NCI-H187 treated with DMSO at 0.1 percent for 48 hours (cell line): ENCODE data around the gene SLC6A3.
"Not testable (repeated sequence)": the region's sequence is repeated elsewhere in the genome, so short reads cannot be mapped to it uniquely, and the experiment has no call there.

Experiments used
- DNase-seq: peaks from one replicate; lab custom pipeline; 2025; lab: John Stamatoyannopoulos, UW

Gene SLC6A3

DNA sequence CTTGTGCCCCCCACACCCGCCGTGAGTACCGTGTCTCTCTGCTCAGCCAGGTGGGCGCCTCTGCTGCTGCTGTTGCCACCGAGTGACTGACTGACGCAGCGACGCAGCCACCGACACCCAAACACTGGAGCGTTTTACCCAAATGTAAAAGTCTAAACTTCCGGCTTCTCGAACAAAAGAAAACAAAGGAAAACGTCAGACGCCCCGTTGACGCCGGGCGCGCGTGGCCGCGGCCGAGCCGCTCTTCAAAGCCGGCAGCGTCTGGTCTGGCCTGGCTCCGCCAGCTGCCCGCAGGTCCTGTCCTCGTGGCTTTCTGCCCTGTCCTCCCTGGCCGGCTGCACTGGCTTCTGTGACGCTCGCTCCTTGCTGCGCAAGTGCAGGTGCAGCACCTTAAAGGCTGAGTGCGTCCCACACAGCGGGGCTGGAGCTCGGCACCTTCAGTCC, 58.9 kb downstream of the SLC6A3 start:
- DNase-seq: no peak

DNA sequence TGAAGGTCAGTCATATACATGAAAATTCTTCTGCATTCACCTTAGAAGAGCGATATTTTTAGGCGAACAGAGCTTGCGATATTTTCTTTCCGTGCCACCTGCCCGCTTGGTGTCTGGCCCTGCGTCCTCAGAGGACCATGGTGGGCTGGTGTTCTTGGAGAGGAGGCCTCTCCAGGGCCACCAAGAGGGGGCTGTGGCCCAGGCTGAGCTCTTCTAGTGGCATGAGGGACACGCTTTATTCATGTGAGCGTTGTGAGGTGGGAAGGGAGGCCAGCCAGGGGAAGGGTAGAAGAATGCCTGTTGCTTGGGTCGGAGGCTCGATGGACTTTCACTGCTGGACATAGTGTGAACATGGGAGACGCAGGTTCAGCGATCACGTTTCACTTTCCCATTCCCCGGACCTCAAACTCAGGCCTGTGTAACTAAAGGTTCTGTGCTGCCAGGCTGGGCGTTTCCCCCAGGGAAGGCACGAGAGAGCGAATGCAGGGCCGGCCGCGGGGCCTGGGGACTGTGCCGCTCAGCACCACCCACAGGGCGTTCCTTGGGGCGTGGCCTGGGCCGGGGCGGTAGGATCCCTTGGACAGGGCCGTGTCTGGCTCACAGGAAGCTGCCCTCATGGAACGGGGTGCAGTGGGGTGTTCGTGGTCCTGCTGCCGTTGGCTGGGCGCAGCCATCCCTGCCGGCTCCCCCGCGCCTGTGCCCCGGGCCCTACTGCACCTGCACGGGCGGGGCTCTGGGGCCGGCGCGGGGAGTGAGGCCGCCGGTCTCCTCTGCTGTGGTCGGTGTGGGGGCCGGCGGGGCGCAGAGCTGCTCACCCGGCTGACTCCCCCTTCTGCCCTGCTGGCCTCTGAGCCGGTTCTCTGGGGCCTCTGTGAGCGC, 59.6 kb downstream of the SLC6A3 start:
- no peak for DNase-seq

DNA sequence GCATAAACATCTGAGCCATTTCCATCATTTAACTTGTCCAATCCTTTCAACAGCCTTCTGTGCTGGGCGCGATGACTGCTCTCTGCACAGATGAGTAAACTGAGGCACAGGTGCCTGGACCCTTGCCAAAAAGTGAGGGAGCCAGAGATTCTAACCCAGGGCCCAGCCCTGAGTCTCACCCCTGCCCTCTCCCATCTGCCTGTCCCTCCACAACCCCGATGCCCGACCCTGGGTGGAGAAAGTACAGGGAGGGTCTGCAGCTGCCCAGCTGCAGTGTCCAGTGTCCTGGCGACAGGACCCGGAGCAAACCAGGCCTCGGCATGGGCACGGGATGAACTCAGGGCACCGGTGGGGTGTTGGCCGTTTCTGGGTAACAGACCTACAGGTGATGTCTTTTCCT, 60.7 kb downstream of the SLC6A3 start:
- DNase-seq: no peak

DNA sequence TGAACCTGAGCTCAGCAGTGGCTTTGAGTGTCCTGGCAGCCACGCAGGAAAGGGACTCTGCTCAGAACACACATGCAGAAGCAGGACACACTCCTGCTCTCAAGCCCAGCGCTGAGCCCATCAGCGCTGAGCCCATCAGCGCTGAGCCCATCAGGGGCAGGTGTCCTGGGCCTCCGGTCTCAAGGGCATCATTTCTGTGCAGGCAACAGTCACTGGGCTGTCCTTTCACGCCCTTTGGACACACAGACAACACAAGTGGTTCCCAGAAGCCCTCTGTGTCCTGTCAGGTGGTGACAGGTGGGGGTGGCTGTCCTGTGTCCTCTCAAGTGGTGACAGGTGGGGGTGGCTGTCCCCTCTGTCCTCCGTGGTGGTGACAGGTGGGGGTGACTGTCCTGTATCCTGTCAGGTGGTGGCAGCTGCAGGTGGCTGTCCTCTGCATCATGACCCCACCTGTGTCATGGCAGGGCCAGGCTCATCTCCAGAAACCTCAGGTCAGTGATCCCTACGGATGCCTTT, 61.3 kb downstream of the SLC6A3 start:
- DNase-seq: no peak

DNA sequence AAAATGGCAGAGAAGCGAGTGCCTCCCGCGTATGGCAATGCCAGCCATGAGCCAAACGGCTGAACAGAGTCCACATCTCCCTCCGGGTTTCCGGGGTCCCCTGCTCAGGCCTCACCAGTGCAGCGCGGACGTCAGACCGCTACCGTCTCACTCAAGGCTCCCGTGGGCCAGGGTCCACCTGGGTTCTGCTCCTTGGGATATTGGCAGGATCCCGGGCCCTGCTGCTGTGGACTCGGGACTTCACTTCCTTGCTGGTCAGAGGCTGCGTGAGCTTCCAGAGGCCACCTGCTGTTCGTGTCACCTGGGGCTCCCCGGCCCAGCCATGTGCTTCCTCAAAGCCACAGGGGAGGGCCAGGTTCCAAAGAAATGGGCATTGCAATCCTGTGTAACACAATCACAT, 61.9 kb downstream of the SLC6A3 start:
- no peak for DNase-seq

DNA sequence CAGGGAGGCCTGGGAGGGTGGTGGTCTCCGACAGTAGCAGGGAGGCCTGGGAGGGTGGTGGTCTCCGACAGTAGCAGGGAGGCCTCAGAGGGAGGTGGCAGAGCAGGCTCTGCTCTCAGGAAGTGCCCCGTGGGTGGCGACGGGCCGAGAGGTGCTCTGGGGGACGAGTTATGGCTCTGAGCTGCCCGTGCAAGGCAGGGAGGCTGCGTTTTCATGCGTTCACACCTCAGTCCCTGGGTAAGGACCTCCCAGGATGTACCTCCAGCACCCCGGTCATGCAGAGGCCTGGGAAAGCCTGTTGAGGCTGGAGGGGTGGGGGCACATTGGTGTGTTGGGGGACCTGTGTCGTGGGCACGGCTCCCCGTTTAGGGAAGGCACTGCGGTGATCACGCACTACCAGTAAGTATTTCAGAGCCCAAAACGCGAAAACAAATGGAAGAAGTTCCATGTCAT, 63.0 kb downstream of the SLC6A3 start:
- DNase-seq: no peak

DNA sequence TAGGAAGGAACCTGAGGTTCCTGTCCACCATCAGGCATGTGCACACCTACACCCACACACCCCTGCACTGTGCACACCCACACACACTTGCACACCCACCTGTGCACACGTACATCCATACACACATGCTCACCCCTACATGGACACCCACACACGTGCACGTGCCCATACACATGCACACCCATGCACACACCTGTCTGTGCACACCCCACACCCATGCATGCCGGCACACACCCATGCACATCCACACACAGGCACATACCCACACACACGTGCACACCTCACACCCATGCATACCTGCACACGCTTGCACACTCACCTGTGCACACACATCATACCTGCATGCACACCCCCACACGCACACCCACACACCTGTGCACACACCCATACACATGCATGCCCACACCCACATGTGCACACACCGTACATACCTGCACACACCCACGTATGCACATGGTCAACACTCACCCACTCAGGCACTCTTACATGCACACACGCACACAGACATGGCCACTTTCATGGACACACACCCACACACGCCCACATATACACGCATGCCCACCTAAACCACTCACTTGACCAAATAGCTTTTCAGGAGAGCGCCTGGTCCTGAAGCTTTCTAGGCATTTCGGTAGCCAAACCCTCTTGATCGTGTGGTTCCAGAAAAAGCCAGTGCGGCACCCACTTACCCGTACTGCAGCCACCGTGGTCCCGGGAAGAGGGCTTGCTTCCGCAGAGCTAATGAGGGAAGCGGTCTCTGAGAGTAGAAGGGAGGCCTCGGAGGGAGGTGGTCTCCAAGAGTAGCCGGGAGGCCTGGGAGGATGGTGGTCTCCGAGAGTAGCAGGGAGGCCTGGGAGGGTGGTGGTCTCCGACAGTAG, 63.6 kb downstream of the SLC6A3 start:
- DNase-seq: no peak

DNA sequence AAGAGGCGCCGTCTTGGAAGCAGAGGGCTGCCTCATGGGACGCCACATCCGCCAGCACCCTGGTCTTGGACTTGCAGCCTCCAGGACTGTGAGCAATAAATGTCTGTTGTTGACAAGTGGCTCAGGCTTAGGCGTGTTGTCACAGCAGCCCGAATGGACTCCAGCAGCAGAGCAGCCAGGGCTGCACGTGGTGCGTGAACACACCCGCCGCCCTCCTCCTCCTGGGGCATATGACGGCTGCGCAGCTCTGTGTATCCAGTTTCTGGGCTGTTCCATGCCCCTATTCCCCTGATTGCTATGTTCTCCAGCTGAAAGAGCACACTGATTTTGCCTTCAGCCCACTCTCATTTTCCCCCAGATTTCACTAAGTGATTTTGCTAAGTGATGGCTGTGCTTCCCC, 64.3 kb downstream of the SLC6A3 start:
- DNase-seq: no peak

DNA sequence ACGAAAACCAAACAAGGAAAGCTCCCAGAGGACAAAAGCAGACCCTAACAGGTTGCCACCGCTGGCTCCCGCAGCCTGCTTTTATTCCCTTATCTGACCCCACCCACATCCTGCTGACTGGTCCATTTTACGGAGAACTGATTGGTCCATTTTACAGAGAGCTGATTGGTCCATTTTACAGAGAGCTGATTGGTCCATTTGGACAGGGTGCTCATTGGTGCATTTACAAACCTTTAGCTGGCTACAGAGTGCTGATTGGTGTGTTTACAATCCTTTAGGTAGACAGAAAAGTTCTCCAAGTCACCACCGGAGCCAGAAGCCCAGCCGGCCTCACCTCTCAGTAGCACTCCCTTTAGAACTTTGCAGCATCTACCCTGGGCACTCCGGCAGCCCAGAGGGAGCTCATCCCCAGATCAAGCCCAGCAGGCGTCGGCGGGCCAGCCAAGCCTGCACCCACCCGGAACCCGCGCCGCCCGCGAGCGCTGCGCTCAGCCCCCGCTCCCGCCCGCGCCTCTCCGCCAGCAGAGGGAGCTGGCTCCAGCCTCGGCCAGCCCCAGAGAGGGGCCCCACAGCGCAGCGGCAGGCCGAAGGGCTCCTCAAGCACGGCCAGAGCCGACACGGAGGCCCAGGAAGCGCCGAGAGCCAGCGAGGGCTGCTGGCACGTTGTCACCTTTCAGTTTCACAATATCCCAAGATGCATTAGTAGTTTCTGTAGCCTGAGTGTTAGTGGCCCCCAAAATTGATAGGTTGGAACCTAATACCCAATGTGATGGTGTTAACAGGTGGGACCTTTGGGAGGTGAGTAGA, 65.0 kb downstream of the SLC6A3 start:
- DNase-seq: no peak

DNA sequence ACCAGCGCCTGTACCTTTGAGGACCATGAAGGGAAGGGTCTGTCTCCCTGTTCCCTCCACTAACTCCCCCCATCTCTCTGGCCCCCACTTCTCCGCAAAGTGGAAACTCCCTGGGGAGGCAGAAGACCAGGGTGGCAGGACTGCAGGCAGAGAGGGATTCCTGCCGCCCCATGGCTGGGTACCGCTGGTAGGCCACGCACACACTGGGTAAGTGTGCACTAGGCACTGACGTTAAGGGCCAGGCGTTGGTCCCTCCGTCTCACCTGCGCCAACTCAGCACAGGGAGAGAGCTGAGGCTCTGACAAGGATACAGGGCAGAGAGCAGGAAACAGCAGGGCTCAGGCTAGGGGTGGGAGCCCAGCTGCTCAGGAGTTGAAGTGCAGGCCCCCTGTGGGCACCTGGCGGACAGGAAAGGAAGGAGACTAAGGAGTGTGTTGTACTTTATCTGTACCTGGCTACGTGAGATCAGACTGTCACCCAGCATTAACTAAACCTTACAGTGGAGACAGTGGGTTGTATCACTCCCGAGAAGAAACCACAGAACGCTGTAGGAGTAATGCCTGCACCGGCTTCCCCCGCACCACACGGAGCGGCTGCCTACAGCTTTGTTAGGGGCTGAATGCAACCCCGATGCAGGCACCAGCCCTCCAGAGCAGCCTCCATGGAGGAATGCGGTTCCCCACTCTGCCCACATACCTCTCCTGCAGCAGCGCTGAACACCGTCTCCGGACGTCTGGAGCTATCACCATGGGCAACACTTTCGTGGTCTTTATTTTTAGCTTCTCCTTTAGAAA, 66.2 kb downstream of the SLC6A3 start:
- no peak for DNase-seq

DNA sequence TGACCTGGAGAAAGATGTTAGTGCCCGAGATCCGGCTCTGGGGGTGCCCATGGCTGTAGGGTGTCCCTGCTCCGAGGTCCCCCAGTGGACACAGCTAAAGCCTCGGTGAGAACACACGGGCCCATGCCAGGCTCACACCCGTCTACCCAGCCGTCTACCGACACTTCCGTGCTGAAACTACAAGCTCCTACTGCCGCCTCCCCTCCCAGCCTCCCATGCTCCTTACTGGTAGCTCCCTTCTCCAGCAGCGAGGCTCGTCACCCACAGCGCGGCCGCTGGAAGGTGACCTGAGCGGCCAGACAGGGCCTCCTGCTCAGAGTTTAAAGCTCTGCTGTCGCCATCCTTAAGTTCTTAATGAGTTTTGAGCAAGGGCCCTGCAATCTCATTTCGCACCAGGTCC, 67.1 kb downstream of the SLC6A3 start:
- no peak for DNase-seq

DNA sequence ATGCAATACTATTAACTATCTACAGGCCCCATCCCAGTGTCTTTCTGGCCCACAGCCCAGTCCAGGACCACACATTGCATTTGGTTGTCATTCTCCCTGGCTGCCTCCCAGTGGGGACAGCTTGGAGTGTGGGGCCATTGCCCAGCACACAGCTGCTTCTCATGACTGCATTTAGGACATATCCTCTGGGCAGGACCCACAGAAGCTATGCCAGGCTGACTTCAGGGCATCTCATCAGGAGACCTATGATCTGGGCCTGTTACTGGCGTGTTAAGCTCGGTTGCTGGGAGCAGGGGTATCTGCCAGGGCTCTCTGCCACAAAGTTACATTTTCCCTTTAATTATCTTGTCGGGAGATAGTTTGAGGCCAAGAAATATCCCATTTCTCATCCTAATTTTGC, 68.3 kb downstream of the SLC6A3 start:
- DNase-seq: no peak

DNA sequence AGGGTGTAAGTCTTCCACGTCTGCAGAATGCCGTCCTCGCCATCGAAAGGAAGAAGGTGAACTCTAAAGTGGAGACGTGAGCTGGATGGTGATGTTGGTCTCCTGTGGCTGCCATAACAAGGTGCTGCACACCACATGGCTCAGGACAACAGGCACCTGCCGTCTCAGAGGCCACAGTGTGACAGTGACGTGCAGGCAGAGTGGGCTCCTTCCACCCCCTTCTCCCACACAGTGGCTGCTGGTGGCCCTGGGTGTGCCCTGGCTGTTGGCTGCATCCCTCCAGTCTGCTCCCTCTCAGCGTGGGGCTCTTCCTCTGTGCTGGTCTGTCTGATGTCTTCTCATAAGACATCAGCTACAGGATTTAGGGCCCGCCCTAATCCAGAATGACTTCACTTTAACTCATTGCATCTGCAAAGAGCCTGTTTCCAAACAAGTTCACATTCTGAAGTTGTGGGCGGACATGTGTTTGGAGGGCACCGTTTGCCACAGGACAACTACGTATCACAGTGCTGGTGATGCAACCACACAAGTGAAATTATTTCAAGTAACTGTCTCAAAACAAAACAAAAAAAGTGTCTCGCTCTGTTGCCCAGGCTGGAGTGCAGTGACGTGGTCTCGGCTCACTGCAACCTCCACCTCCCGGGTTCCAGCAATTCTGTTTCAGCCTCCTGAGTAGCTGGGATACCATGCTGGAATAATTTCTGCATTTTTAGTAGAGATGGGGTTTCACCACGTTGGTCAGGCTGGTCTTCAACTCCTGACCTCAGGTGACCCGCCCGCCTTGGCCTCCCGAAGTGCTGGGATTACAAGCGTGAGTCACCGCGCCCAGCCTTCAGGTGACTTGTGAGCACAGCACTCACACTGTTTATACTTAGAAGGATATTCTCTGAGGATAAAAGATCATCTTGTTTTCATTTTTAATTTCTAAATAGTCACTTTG, 69.1 kb downstream of the SLC6A3 start:
- no peak for DNase-seq

DNA sequence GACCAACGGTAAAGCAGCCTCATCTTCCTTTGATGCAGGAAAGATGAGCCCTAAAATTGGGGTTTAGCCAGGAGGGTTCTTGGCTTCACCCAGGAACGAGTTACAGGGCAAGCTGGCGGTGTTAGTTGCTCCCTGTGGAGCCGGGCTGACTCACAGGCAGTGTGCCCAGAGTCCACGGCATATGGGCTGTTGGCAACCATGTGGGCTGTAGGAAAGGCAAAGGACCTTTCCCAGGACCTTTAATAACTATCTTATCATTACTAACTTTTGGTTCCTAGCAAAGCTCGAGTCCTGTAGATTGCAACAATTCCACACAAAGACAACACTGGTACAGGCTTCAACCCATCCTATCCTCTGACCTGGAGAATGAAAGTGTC, 70.6 kb downstream of the SLC6A3 start:
- DNase-seq: no peak

DNA sequence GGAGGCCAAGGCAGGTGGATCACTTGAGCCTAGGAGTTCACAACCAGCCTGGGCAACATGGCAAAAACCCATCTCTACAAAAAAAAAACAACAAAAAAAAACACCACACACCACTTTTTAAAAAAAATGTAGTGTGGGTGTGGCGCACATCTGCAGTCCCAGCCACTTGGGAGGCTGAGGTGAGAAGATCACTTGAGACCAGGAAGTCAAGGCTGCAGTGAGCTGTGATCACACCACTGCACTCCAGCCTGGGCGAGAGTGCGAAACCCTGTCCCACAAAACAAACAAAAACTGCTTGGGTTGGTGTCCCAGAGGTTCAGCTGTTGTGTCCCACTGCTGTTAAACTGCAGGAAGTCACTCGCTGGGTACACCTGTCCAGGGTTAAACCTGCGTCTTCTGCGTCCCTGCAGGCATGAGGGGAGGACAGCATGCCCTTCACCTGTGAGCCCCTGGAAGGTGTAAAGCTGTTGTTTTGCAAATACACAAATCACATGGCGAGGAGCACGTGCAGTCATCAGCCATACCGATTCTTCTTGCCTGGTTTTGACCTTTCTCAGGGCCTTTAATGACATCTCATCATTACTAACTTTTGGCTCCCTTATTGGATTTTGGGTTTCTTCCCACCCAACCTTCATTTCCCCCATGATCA, 71.1 kb downstream of the SLC6A3 start:
- DNase-seq: no peak

DNA sequence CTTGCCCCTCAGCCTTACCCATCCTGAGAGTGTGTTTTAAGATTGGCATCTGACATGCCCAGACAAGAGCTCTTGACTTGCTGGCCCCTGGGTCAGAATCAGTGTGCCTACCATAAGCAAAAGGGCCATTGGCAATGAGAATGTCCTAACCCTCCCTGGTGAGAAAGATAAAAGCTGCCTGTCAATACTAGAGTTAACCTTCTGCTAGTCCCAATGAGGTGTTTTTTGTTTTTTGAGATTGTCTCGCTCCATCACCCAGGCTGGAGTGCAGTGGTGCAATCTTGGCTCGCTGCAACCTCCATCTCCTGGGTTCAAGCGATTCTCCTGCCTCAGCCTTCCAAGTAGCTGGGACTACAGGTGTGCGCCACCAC, 73.3 kb downstream of the SLC6A3 start:
- DNase-seq: not testable (repeated sequence)

DNA sequence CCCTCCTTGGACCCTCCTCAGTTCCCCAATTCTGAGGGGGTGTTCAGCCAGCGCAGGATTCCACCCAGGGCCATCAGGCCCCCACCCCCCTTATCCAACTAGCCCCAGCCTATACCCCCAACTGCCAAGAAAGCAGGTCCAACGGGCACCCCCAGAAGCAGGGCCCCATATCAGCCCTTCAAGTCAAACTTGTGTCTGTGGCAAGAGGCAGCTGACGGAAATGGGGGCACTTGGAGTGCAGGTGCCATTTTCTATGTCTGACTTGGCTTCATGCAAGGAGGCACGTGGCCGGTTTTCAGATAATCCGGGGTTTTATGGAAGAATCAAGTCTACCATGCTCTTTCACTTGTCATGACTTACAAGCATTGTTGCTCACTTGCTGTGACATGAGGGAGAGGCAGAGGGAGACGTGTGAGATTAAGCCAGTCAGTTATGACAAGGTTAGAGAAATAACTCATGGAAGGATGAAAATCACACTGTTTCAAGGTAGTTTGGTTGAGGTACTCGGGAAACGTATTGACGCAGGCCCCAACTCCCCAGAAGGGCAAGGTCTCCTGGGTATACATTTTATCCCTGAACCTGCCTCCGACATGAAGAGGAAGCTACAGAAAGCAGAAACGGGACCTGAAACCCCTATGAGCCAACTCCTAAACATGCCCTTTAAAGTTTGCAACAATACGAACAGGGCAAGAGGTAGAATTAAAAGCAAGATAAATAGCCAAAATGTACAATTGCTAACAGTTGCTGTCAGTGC, 73.8 kb downstream of the SLC6A3 start:
- no peak for DNase-seq

DNA sequence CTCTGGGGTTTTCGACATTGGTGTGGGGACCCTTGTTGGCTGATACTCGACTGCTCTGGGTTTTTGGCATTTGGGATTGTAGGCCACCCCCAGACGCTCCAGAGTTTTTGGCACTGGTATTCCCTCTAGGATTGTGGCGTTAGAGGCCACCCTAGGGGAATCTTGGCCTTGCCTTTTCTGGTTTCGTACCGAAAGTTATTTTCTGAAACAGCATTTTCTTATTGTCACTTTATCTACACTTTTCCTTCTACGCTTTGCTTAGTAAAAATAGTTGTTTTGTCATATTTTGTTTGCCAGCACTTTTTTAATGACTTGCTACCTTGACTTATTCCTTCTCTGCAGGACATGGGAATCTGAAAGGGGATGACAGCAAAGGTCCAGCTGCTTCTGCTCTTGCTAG, 75.2 kb downstream of the SLC6A3 start:
- DNase-seq: no peak

DNA sequence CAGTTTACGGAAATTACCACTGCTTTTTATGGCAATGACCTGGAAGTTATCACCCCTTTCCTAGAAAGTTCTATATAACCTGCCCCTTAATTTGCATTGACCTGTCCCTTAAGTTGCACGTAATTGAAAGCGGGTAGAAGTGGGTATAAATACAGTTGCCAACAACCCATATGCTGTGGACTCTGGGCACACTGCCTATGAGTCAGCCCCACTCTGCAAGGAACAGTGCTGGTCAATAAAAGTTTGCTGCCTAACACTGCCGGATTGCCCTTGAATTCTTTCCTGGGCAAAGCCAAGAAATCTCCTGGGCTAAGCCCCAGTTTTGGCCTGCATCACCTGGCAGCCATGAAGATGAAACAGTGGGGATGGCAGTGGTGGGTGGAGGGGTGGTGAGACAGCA, 76.5 kb downstream of the SLC6A3 start:
- no peak for DNase-seq
